Subcutaneous abdominal adipose tissue (tissue), 5 donors: ENCODE results near the gene AAMP.

ENCODE experiments used
- H3K27ac ChIP-seq: one replicate; pipeline ENCODE4 v1.7.0; 2013; ENCODE audit warnings: low read depth, mild to moderate bottlenecking, inconsistent platforms, low read length, moderate library complexity
- H3K27me3 ChIP-seq, 5 donors: one replicate each; pipeline ENCODE4 v1.7.0; 2013; ENCODE audit warnings: low read length in 5 of 5, inconsistent platforms in 1 of 5; ENCODE audit not compliant: control insufficient read depth in 5 of 5, insufficient read depth in 4 of 5
- H3K36me3 ChIP-seq, 5 donors: one replicate each; pipeline ENCODE4 v1.7.0; 2013; ENCODE audit warnings: low read length in 5 of 5; ENCODE audit not compliant: control insufficient read depth in 5 of 5, insufficient read depth in 5 of 5
- H3K4me1 ChIP-seq, 5 donors: one replicate each; pipeline ENCODE4 v1.7.0; 2013; ENCODE audit warnings: low read length in 5 of 5, mild to moderate bottlenecking in 3 of 5, moderate library complexity in 1 of 5; ENCODE audit not compliant: control insufficient read depth in 5 of 5, insufficient read depth in 5 of 5
- H3K4me3 ChIP-seq, 5 donors: one replicate each; pipeline ENCODE4 v1.7.0; 2013; ENCODE audit warnings: low read length in 5 of 5, low read depth in 1 of 5
- H3K9ac ChIP-seq, 5 donors: one replicate each; pipeline ENCODE4 v1.7.0; 2013; ENCODE audit warnings: low read length in 5 of 5, mild to moderate bottlenecking in 4 of 5, moderate library complexity in 3 of 5
- H3K9me3 ChIP-seq, 5 donors: one replicate each; pipeline ENCODE4 v1.7.0; 2013; ENCODE audit warnings: low read length in 5 of 5; ENCODE audit not compliant: control insufficient read depth in 5 of 5
- donor health status: healthy.
- donor health status: healthy.
- donor health status: healthy.
- donor health status: healthy.
- donor health status: healthy.

AAMP gene

GRCh38 chr2:218270721-218271486, 967 bp upstream of the AAMP start:
- Histone ChIP-seq H3K36me3 (peaks cover 0 to 43% (median 42%) of the 10 kb centered on the region in 5 donors), H3K9me3 (no peaks in the 10 kb centered on the region), H3K4me3 (peak overlapping the region; percentile 83 to 96 (median 90)), H3K27me3 (no peaks in the 10 kb centered on the region), H3K9ac (peak overlapping the region; percentile 78 to 89 (median 79)), H3K4me1 (peaks cover 14 to 71% (median 56%) of the 10 kb centered on the region in 5 donors), H3K27ac (peak overlapping the region; percentile 88)

- Histone ChIP-seq H3K27me3 (no peaks in the 10 kb centered on the region), H3K9ac (no peak overlapping the region), H3K4me3 (no peak overlapping the region), H3K9me3 (no peaks in the 10 kb centered on the region), H3K27ac (no peak overlapping the region), H3K4me1 (peaks cover 12 to 58% (median 52%) of the 10 kb centered on the region in 5 donors), H3K36me3 (peaks cover 0 to 51% (median 43%) of the 10 kb centered on the region in 5 donors)
Measured at GRCh38 chr2:218267259-218267658, 2.7 kb downstream of the AAMP start.

- Histone ChIP-seq H3K4me1 (peaks cover 14 to 58% (median 52%) of the 10 kb centered on the region in 5 donors), H3K27me3 (no peaks in the 10 kb centered on the region), H3K9ac (no peak overlapping the region), H3K36me3 (peaks cover 0 to 51% (median 43%) of the 10 kb centered on the region in 5 donors), H3K27ac (no peak overlapping the region), H3K4me3 (no peak overlapping the region), H3K9me3 (no peaks in the 10 kb centered on the region)
Measured at GRCh38 chr2:218266316-218266979, 3.5 kb downstream of the AAMP start.

- H3K36me3 ChIP-seq, result peaks cover 0 to 51% (median 43%) of the 10 kb centered on the region in 5 donors
- H3K9me3 ChIP-seq, result no peaks in the 10 kb centered on the region
- H3K27me3 ChIP-seq, result no peaks in the 10 kb centered on the region
- H3K27ac ChIP-seq, result no peak overlapping the region
- H3K4me1 ChIP-seq, result peaks cover 17 to 58% (median 52%) of the 10 kb centered on the region in 5 donors
- H3K9ac ChIP-seq, result no peak overlapping the region
- H3K4me3 ChIP-seq, result no peak overlapping the region
Measured at GRCh38 chr2:218265626-218266025, 4.3 kb downstream of the AAMP start.

GRCh38 chr2:218264773-218265561, 5.0 kb downstream of the AAMP start:
- Histone ChIP-seq H3K4me3 (no peak overlapping the region), H3K9me3 (no peaks in the 10 kb centered on the region), H3K36me3 (peaks cover 0 to 51% (median 43%) of the 10 kb centered on the region in 5 donors), H3K27me3 (no peaks in the 10 kb centered on the region), H3K4me1 (peaks cover 23 to 61% (median 57%) of the 10 kb centered on the region in 5 donors), H3K27ac (no peak overlapping the region), H3K9ac (peak overlapping the region in 1 of 5 donors; percentile 32)

GRCh38 chr2:218263817-218264641, 5.9 kb downstream of the AAMP start:
- no peak overlapping the region for H3K4me3 ChIP-seq
- peaks cover 0 to 51% (median 43%) of the 10 kb centered on the region in 5 donors for H3K36me3 ChIP-seq
- no peaks in the 10 kb centered on the region for H3K9me3 ChIP-seq
- peak overlapping the region in 1 of 5 donors; percentile 32 for H3K9ac ChIP-seq
- H3K27me3 ChIP-seq, result no peaks in the 10 kb centered on the region
- H3K27ac ChIP-seq, result peak overlapping the region; percentile 30
- peaks cover 29 to 63% (median 60%) of the 10 kb centered on the region in 5 donors for H3K4me1 ChIP-seq

GRCh38 chr2:218262631-218263586, 7.0 kb downstream of the AAMP start:
- Histone ChIP-seq H3K9me3 (no peaks in the 10 kb centered on the region), H3K4me1 (peaks cover 34 to 70% (median 68%) of the 10 kb centered on the region in 5 donors), H3K9ac (peak overlapping the region in 1 of 5 donors; percentile 20), H3K36me3 (peaks cover 0 to 51% (median 43%) of the 10 kb centered on the region in 5 donors), H3K4me3 (peak overlapping the region in 3 of 5 donors; percentile 2 to 41 (median 11)), H3K27me3 (no peaks in the 10 kb centered on the region), H3K27ac (peak overlapping the region; percentile 83)

GRCh38 chr2:218262237-218262600, 7.7 kb downstream of the AAMP start:
- Histone ChIP-seq H3K4me3 (peak overlapping the region in 1 of 5 donors; percentile 2), H3K4me1 (peaks cover 35 to 75% (median 73%) of the 10 kb centered on the region in 5 donors), H3K9me3 (no peaks in the 10 kb centered on the region), H3K27me3 (no peaks in the 10 kb centered on the region), H3K9ac (no peak overlapping the region), H3K36me3 (peaks cover 0 to 46% (median 37%) of the 10 kb centered on the region in 5 donors), H3K27ac (peak overlapping the region; percentile 83)
